CD4-positive, alpha-beta T cell (primary cell): ENCODE data around the gene PIANP. TPM values are rescaled to one million over a fixed set of nuclear protein-coding genes. Genes with fewer than 3 reads are reported as not detected.
"Not testable (repeated sequence)": the region's sequence is repeated elsewhere in the genome, so short reads cannot be mapped to it uniquely, and the experiment has no call there.

Experiments used
- ATAC-seq: fragments of 200-7000 bp; cut with Tn5 transposase; one replicate; pipeline ENCODE4 v1.10.0; 2022; ENCODE audit warnings: mild to moderate bottlenecking; ENCODE audit not compliant: poor library complexity
- CTCF ChIA-PET: fragments of 350-600 bp; sonication (Branson Sonifier 250); formaldehyde crosslinking; loops from one replicate; lab custom pipeline; 2021; ENCODE audit warnings: antibody characterized with exemption, inconsistent platforms; lab: Charles Lee
- POLR2A ChIA-PET: fragments of 350-600 bp; sonication (Branson Sonifier 250); formaldehyde crosslinking; loops from one replicate; lab custom pipeline; 2021; ENCODE audit warnings: antibody characterized with exemption, inconsistent platforms; lab: Charles Lee
- DNase-seq, 14 experiments: peaks; one replicate each; pipeline ENCODE4 v3.0.0-alpha.2; 2013 to 2020; ENCODE audit warnings: mixed read lengths in 2 of 14
- H3K27ac ChIP-seq, 2 donors: one replicate each; pipeline versions ENCODE4 v1.5.1 to v1.7.0; 2013; ENCODE audit warnings: low read length in 2 of 2, low read depth in 1 of 2, mild to moderate bottlenecking in 1 of 2
- H3K27me3 ChIP-seq, 2 experiments: 1 replicate in 1 of 2; 2 replicates in 1 of 2; pipeline versions ENCODE4 v1.6.1 to v1.7.0; 2013; ENCODE audit warnings: low read length in 2 of 2, control low read depth in 1 of 2, mild to moderate bottlenecking in 1 of 2, moderate library complexity in 1 of 2; ENCODE audit not compliant: insufficient read depth in 2 of 2, control insufficient read depth in 1 of 2
- H3K36me3 ChIP-seq: one replicate; pipeline ENCODE4 v1.6.1; 2013; ENCODE audit warnings: low read length, control low read depth; ENCODE audit not compliant: insufficient read depth
- H3K4me1 ChIP-seq: one replicate; pipeline ENCODE4 v1.6.1; 2013; ENCODE audit warnings: low read length, control low read depth; ENCODE audit not compliant: insufficient read depth
- H3K4me3 ChIP-seq: one replicate; pipeline ENCODE4 v1.5.1; 2013; ENCODE audit warnings: mild to moderate bottlenecking, low read length, moderate library complexity
- H3K9me3 ChIP-seq, 2 experiments: 1 replicate in 1 of 2; 2 replicates in 1 of 2; pipeline versions ENCODE4 v1.6.1 to v1.7.0; 2013; ENCODE audit warnings: low read length in 2 of 2, mild to moderate bottlenecking in 2 of 2, control low read depth in 1 of 2, moderate library complexity in 1 of 2; ENCODE audit not compliant: control insufficient read depth in 1 of 2, insufficient read depth in 1 of 2
- H3K27ac Mint-ChIP-seq: one replicate; pipeline ENCODE4 v1.8.0; 2020; ENCODE audit warnings: mixed read lengths
- H3K27me3 Mint-ChIP-seq: one replicate; pipeline ENCODE4 v1.8.0; 2021; ENCODE audit warnings: mixed read lengths
- H3K36me3 Mint-ChIP-seq: one replicate; pipeline ENCODE4 v1.8.0; 2021; ENCODE audit warnings: low read depth, mixed read lengths
- H3K4me1 Mint-ChIP-seq: one replicate; pipeline ENCODE4 v1.8.0; 2021; ENCODE audit warnings: low read depth, mixed read lengths
- H3K4me3 Mint-ChIP-seq: one replicate; pipeline ENCODE4 v1.8.0; 2020; ENCODE audit warnings: mild to moderate bottlenecking, mixed read lengths
- H3K9me3 Mint-ChIP-seq: one replicate; pipeline ENCODE4 v1.8.0; 2020; ENCODE audit warnings: mixed read lengths
- CTCF ChIP-seq: fragments of 200-600 bp; IDR thresholded peaks from one replicate; pipeline ENCODE4 v1.8.0; 2022; ENCODE audit warnings: antibody characterized with exemption, mild to moderate bottlenecking
- intact Hi-C, 2 experiments: fragments of 100-400 bp; cut with DNase I in 1 of 2; cut with micrococcal nuclease in 1 of 2; formaldehyde crosslinking; loops; one replicate each; pipeline versions ENCODE4 v1.15.1 to v1.9.0; 2023 to 2025; cut with DNase I, micrococcal nuclease
- total RNA-seq, 174 experiments: library from RNA in 2 of 174; stranded (reverse) in 2 of 174; gene quantifications; one replicate each; pipeline ENCODE4 v1.2.3 and lab custom pipeline; 2021 to 2026

PIANP gene
- total RNA-seq, 2 experiments from 2014 or later, result 0.87 to 0.99 TPM

GRCh38 chr12:6745741-6746525, 45.3 kb upstream of the PIANP start:
- Histone ChIP-seq H3K4me3 (no peak overlapping the region), H3K27me3 (no peaks in the 10 kb centered on the region), H3K36me3 (peaks cover 41% of the 10 kb centered on the region), H3K4me1 (peaks cover 16% of the 10 kb centered on the region), H3K9me3 (peaks cover 0 to 6% of the 10 kb centered on the region in 2 experiments), H3K27ac (peak overlapping the region; percentile 8 to 52)
- Mint-ChIP-seq H3K9me3 (no peaks in the 10 kb centered on the region), H3K27ac (peak overlapping the region; percentile 82), H3K27me3 (no peaks in the 10 kb centered on the region), H3K4me3 (no peak overlapping the region), H3K4me1 (peaks cover 15% of the 10 kb centered on the region), H3K36me3 (peaks cover 42% of the 10 kb centered on the region)
- peak; percentile 99 for ATAC-seq
- peak in 6 of 14 experiments; percentile 20 to 74 (median 54) for DNase-seq
- TF ChIP-seq CTCF, result no peak
- intact Hi-C loops, result no loop called here
- ChIA-PET CTCF (interaction anchor here (1.1 kb wide), 1 partner anchor 145 kb away, joined by 3 read pairs; no protein-coding TSS in a partner anchor), POLR2A (interaction anchor here (0.7 to 1.3 kb wide), 3 partner anchors 15 to 362 kb away, joined by 3 read pairs; partner anchors contain the start of gene P3H3)

GRCh38 chr12:6743300-6743699, 42.7 kb upstream of the PIANP start:
- CTCF ChIA-PET, H3K9me3 Mint-ChIP-seq, ATAC-seq, DNase-seq, H3K4me3 Mint-ChIP-seq, H3K27ac ChIP-seq, H3K9me3 ChIP-seq, intact Hi-C loops, H3K4me3 ChIP-seq, H3K27ac Mint-ChIP-seq, H3K27me3 ChIP-seq, POLR2A ChIA-PET, H3K27me3 Mint-ChIP-seq: not testable (repeated sequence)
- H3K4me1 Mint-ChIP-seq, result peaks cover 15% of the 10 kb centered on the region
- Histone ChIP-seq H3K36me3 (peaks cover 15% of the 10 kb centered on the region), H3K4me1 (peaks cover 16% of the 10 kb centered on the region)
- H3K36me3 Mint-ChIP-seq, result peaks cover 20% of the 10 kb centered on the region

- CTCF ChIA-PET, result no interaction called here
- TF ChIP-seq CTCF, result no peak
- peaks cover 15% of the 10 kb centered on the region for H3K4me1 Mint-ChIP-seq
These were observed 42.2 kb upstream of the PIANP start for GRCh38 chr12:6742834-6743233.

GRCh38 chr12:6742080-6742479, 41.5 kb upstream of the PIANP start:
- H3K27me3 ChIP-seq, ATAC-seq, H3K9me3 ChIP-seq, H3K4me3 ChIP-seq, H3K27ac ChIP-seq, H3K27ac Mint-ChIP-seq, intact Hi-C loops, POLR2A ChIA-PET, DNase-seq, H3K36me3 ChIP-seq, CTCF ChIA-PET, H3K9me3 Mint-ChIP-seq, H3K4me3 Mint-ChIP-seq, H3K27me3 Mint-ChIP-seq, H3K36me3 Mint-ChIP-seq: not testable (repeated sequence)
- H3K4me1 Mint-ChIP-seq, result peaks cover 15% of the 10 kb centered on the region
- H3K4me1 ChIP-seq, result peaks cover 16% of the 10 kb centered on the region

More at GRCh38 chr12:6742834-6743233, 42.2 kb upstream of the PIANP start:
- Histone ChIP-seq H3K36me3 (peaks cover 10% of the 10 kb centered on the region), H3K9me3 (peaks cover 0 to 6% of the 10 kb centered on the region in 2 experiments), H3K27ac (no peak overlapping the region), H3K4me3 (no peak overlapping the region), H3K27me3 (no peaks in the 10 kb centered on the region), H3K4me1 (peaks cover 16% of the 10 kb centered on the region)
- Mint-ChIP-seq H3K4me3 (no peak overlapping the region), H3K27ac (no peak overlapping the region), H3K27me3 (no peaks in the 10 kb centered on the region), H3K36me3 (peaks cover 16% of the 10 kb centered on the region), H3K9me3 (no peaks in the 10 kb centered on the region)
- ATAC-seq (no peak), DNase-seq (no peak)
- intact Hi-C loops, result no loop called here
- POLR2A ChIA-PET, result no interaction called here
